Non-pigmented ciliary epithelial cell (primary cell): ENCODE results near the gene CNGA1.
"Not testable (repeated sequence)": the region's sequence is repeated elsewhere in the genome, so short reads cannot be mapped to it uniquely, and the experiment has no call there.

Experiments
- DNase-seq: peaks from one replicate; pipeline ENCODE4 v3.0.0-alpha.2; 2010; ENCODE audit warnings: low read depth

Gene CNGA1

GRCh38 chr4:48030470-48030869, 14.0 kb upstream of the CNGA1 start:
- DNase-seq: no peak

GRCh38 chr4:48028696-48029095, 12.2 kb upstream of the CNGA1 start:
- DNase-seq: no peak

- DNase-seq: no peak
Observed at GRCh38 chr4:48027653-48028052, 11.2 kb upstream of the CNGA1 start.

GRCh38 chr4:48025005-48025404, 8.5 kb upstream of the CNGA1 start:
- no peak for DNase-seq

GRCh38 chr4:48024522-48024921, 8.0 kb upstream of the CNGA1 start:
- DNase-seq: no peak

GRCh38 chr4:48022192-48022799, 5.8 kb upstream of the CNGA1 start:
- DNase-seq: no peak

- DNase-seq: no peak
Observed at GRCh38 chr4:48021100-48021499, 4.6 kb upstream of the CNGA1 start.

- no peak for DNase-seq
Observed at GRCh38 chr4:48018112-48018511, 1.6 kb upstream of the CNGA1 start.

- DNase-seq: no peak
Observed at GRCh38 chr4:48017108-48017571, 659 bp upstream of the CNGA1 start.

- DNase-seq: no peak
Observed at GRCh38 chr4:48015678-48016077, 803 bp downstream of the CNGA1 start.

- DNase-seq: no peak
Observed at GRCh38 chr4:48015216-48015615, 1.3 kb downstream of the CNGA1 start.

GRCh38 chr4:48012824-48013223, 3.7 kb downstream of the CNGA1 start:
- DNase-seq: no peak

- DNase-seq: no peak
Observed at GRCh38 chr4:48011722-48012121, 4.8 kb downstream of the CNGA1 start.

- DNase-seq: not testable (repeated sequence)
Observed at GRCh38 chr4:48010906-48011305, 5.6 kb downstream of the CNGA1 start.

GRCh38 chr4:48008021-48008596, 8.4 kb downstream of the CNGA1 start:
- DNase-seq: no peak

- no peak for DNase-seq
Observed at GRCh38 chr4:48005781-48006180, 10.7 kb downstream of the CNGA1 start.

- DNase-seq: not testable (repeated sequence)
Observed at GRCh38 chr4:48003568-48003967, 12.9 kb downstream of the CNGA1 start.

- DNase-seq: no peak
Observed at GRCh38 chr4:48002267-48002666, 14.2 kb downstream of the CNGA1 start.

GRCh38 chr4:47996021-47996420, 20.5 kb downstream of the CNGA1 start:
- DNase-seq: no peak

- not testable (repeated sequence) for DNase-seq
Observed at GRCh38 chr4:47992475-47992874, 24.0 kb downstream of the CNGA1 start.

GRCh38 chr4:47990145-47990544, 26.3 kb downstream of the CNGA1 start:
- no peak for DNase-seq

GRCh38 chr4:47974566-47974965, 41.9 kb downstream of the CNGA1 start:
- DNase-seq: no peak

GRCh38 chr4:47972721-47973120, 43.8 kb downstream of the CNGA1 start:
- no peak for DNase-seq

- DNase-seq: no peak
Observed at GRCh38 chr4:47972181-47972580, 44.3 kb downstream of the CNGA1 start.
